Ascending aorta (tissue), 2 donors: ENCODE measurements around the gene MEGF11. TPM values are rescaled to one million over a fixed set of nuclear protein-coding genes. Genes with fewer than 3 reads are reported as not detected.

Experiments
- DNase-seq, 2 donors: peaks; one replicate each; pipeline ENCODE4 v3.0.0-alpha.2; 2019; ENCODE audit warnings: low spot score in 2 of 2
- H3K27ac ChIP-seq, 2 donors: fragments of 200-600 bp; sonication (generic); one replicate each; pipeline ENCODE4 v1.5.1; 2016 to 2017; ENCODE audit warnings: mild to moderate bottlenecking in 1 of 2
- H3K27me3 ChIP-seq: fragments of 200-600 bp; sonication (generic); one replicate; pipeline ENCODE4 v1.5.1; 2017
- H3K36me3 ChIP-seq, 2 donors: fragments of 200-600 bp; sonication (generic); one replicate each; pipeline ENCODE4 v1.5.1; 2016
- H3K4me1 ChIP-seq, 2 donors: fragments of 200-600 bp; sonication (generic); one replicate each; pipeline ENCODE4 v1.5.1; 2016 to 2017; ENCODE audit warnings: mild to moderate bottlenecking in 1 of 2
- H3K4me3 ChIP-seq, 2 donors: fragments of 200-600 bp; sonication (generic); one replicate each; pipeline ENCODE4 v1.5.1; 2016 to 2017; ENCODE audit warnings: mild to moderate bottlenecking in 1 of 2
- H3K9me3 ChIP-seq, 2 donors: fragments of 200-600 bp; sonication (generic); one replicate each; pipeline ENCODE4 v1.5.1; 2016
- intact Hi-C: fragments of 100-400 bp; cut with DNase I; formaldehyde crosslinking; loops from one replicate; pipeline ENCODE4 v1.15.1; 2023
- total RNA-seq: library from RNA; depleted of rRNA; stranded (reverse); fragments of >200 nt; gene quantifications from one replicate; pipeline ENCODE4 v1.1.0, GENCODE V29; 2016
- TF ChIP-seq, protein P1 (sequence below), 3 experiments: fragments of 200-600 bp in 2 of 3; fragments of 450-650 bp in 1 of 3; sonication (generic) in 2 of 3; IDR thresholded peaks; one replicate each; pipeline ENCODE4 v1.5.1; 2016 to 2019; ENCODE audit warnings: antibody characterized with exemption in 3 of 3, mild to moderate bottlenecking in 1 of 3, moderate library complexity in 1 of 3

The MEGF11 gene
- total RNA-seq, 1 donor from 2014 or later = not detected

DNA sequence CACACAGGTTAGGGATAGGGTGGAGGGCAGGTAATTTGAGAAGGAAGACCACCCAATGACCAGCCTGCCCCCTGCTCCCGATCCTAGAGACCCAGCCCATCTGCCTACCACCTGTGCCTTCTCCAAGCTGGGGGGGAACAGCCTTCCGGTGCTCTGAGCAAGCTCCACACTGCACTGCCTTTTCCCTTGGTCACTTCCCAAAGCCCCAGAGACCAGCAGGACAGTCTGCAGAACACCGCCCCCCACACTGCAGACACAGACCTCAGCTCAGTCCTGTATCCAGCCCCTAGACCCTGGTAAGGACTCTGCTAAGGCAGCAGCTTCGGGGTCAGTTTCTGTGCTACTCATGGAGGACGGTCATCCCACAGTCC is 156.9 kb downstream of the MEGF11 start:
- no peaks in the 10 kb centered on the region for H3K36me3 ChIP-seq
- H3K27me3 ChIP-seq = no peaks in the 10 kb centered on the region
- intact Hi-C loops = no loop called here
- no peak overlapping the region for H3K4me3 ChIP-seq
- TF ChIP-seq, protein P1, sequence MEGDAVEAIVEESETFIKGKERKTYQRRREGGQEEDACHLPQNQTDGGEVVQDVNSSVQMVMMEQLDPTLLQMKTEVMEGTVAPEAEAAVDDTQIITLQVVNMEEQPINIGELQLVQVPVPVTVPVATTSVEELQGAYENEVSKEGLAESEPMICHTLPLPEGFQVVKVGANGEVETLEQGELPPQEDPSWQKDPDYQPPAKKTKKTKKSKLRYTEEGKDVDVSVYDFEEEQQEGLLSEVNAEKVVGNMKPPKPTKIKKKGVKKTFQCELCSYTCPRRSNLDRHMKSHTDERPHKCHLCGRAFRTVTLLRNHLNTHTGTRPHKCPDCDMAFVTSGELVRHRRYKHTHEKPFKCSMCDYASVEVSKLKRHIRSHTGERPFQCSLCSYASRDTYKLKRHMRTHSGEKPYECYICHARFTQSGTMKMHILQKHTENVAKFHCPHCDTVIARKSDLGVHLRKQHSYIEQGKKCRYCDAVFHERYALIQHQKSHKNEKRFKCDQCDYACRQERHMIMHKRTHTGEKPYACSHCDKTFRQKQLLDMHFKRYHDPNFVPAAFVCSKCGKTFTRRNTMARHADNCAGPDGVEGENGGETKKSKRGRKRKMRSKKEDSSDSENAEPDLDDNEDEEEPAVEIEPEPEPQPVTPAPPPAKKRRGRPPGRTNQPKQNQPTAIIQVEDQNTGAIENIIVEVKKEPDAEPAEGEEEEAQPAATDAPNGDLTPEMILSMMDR (IDR thresholded peaks at IDR 0.05) = no peak
- no peak overlapping the region for H3K27ac ChIP-seq
- H3K4me1 ChIP-seq = no peaks in the 10 kb centered on the region
- H3K9me3 ChIP-seq = no peaks in the 10 kb centered on the region
- DNase-seq = no peak

DNA sequence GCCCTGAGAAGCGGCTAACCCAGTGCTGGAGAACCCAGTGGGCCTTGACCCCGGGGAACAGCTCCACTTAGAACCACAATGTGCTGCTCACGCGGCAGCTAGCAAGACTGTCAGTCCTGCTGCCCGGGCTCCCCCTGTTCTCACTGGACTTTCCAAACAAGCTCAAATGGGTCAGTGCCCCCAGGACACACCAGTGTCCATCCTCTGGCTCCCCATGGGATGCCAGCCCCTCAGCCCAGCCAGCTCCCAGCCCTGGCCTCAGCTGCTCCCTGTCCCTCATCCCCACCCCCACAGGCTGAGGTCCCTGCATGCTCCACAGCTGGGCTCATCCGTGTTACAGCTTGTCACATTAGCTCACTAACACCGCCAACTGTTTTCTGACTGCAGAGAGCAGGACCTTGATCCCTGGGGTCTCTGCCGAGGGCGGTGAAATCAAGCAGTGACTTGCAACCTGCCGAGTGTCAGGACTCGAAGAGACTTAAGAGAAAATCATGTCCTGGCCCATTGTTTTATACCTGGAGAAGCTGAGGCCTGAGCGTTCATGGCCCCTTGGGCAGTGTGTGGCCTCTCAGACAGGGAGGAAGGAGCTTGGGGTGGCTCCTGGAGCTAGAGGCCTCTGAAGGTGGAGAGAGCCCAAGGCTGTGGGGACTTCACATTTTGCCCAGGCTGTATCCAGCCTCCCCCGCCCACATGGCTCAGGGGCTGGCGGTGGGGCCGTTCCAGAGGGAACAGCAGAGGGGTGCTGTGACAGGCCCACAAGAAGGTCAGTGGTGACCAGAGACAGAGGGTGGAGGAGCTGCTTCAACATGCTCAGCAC is 157.5 kb downstream of the MEGF11 start:
- H3K27ac ChIP-seq = no peak overlapping the region
- DNase-seq = no peak

DNA sequence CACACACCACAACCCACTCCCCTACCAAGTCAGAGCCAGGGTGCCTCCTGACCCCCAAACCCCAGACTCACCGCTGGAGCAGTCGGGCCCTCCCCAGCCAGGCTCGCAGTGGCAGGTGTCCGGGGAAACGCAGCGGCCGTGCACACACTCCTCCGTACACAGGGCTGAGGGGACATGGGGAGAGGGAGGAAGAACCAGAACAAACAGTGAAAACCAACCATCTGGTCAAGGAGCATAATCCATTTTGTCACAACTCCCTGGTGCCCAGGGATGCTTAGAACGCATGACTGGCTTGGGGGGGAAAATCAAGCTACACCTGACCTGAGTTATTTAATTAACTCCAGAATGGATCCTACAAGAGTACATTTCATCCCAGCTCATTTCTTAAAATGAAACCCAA is 159.2 kb downstream of the MEGF11 start:
- Histone ChIP-seq H3K9me3 (no peaks in the 10 kb centered on the region), H3K36me3 (no peaks in the 10 kb centered on the region), H3K4me1 (peaks cover 0 to under 1% of the 10 kb centered on the region in 2 donors), H3K27ac (no peak overlapping the region), H3K4me3 (no peak overlapping the region), H3K27me3 (no peaks in the 10 kb centered on the region)
- TF ChIP-seq, protein P1 (IDR thresholded peaks at IDR 0.05) = no peak
- DNase-seq = peak in 1 of 2 donors; percentile 43
- intact Hi-C loops = no loop called here

More for the DNA sequence above, 157.5 kb downstream of the MEGF11 start:
- no peaks in the 10 kb centered on the region for H3K9me3 ChIP-seq
- TF ChIP-seq, protein P1 (IDR thresholded peaks at IDR 0.05) = no peak
- no peak overlapping the region for H3K4me3 ChIP-seq
- H3K36me3 ChIP-seq = no peaks in the 10 kb centered on the region
- intact Hi-C loops = no loop called here
- H3K4me1 ChIP-seq = no peaks in the 10 kb centered on the region
- no peaks in the 10 kb centered on the region for H3K27me3 ChIP-seq

DNA sequence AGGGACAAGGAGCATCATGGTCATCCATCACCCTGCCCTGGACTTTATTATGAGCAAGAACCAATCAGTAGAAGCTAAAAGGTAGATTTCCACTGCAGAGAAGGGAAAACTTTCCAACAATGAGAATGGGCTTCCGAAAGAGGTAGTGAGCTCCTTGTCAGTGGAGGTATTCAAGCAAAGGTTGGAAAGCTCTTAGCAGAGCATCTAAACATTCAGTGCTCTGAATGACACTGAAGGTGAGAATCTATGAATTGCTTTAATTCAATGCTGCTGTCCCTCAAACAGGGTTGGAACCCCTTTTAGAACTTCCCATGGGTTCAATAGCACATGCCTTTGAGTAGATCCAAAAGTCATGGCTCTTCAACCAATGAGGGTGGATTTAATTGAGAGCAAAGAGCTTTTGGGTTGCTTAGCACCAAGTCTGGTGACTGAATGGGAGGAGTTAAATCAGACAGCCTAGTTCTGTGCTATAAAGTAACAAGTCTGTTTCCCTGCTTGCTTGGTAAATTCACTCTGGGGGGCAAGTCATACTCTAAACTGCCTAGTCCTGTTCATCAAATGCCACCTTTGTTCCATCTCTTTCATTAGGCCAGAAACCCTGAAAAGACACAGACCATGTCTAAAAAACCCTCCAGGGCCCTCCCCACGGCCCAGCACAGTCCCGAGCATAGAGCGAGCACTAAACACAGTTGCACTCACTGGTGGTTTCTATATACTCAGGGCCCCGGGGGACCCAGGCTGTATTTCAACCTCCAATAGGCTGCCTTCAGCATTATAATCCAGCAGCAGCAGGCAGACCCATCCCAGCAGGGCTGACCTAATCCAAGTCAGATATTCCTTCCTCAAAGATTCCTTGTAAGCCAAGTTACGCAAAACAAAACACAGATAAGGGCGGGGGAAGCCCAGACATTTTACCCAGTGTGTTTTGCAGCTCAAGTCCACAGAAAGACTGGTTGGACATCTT is 161.2 kb downstream of the MEGF11 start:
- H3K9me3 ChIP-seq = no peaks in the 10 kb centered on the region
- intact Hi-C loops = no loop called here
- peak in 1 of 2 donors; percentile 8 for DNase-seq
- H3K36me3 ChIP-seq = no peaks in the 10 kb centered on the region
- TF ChIP-seq, protein P1 (IDR thresholded peaks at IDR 0.05) = no peak
- H3K4me1 ChIP-seq = peaks cover 0 to 7% of the 10 kb centered on the region in 2 donors
- H3K27me3 ChIP-seq = no peaks in the 10 kb centered on the region
- H3K27ac ChIP-seq = no peak overlapping the region
- H3K4me3 ChIP-seq = no peak overlapping the region

DNA sequence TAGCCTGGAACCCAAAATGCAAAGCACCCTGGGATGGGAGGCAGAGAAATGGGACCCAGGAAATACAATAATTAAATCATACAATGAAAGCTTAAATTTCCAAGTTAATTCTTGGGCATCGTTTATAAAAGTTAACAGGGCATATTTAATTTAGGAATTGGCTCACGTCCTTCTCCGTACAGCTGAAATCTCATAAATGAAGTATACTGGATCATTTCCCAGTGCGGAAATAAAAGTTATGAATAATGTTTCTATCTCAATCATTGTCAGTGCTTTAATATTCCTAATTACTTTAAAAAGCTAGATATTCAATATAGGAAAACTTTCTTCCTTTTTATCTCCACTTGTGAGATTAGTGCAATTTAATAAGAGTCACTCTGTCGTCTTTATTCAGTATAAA is 164.0 kb downstream of the MEGF11 start:
- Histone ChIP-seq H3K4me1 (peaks cover 0 to 7% of the 10 kb centered on the region in 2 donors), H3K4me3 (no peak overlapping the region), H3K36me3 (no peaks in the 10 kb centered on the region), H3K27me3 (no peaks in the 10 kb centered on the region), H3K9me3 (no peaks in the 10 kb centered on the region), H3K27ac (no peak overlapping the region)
- intact Hi-C loops = loop anchor here (5.0 kb wide), 1 partner anchor 267 kb away; no protein-coding TSS in a partner anchor
- TF ChIP-seq, protein P1 (IDR thresholded peaks at IDR 0.05) = no peak
- no peak for DNase-seq
